HepG2 (cell line): ENCODE data around the gene GPR62. TPM values are rescaled to one million over a fixed set of nuclear protein-coding genes. Genes with fewer than 3 reads are reported as not detected.
A peak's percentile ranks its signal among the peaks of the same experiment; 100 is the strongest.

Source experiments
- AKAP8 ChIP-seq: sonication (generic); formaldehyde crosslinking; IDR thresholded peaks from 2 replicates; pipeline ENCODE4 v1.5.1; 2020; ENCODE audit warnings: mild to moderate bottlenecking, missing genetic modification reagents
- ARNTL ChIP-seq: sonication (generic); formaldehyde crosslinking; IDR thresholded peaks from 2 replicates; pipeline ENCODE4 v1.4.0; 2020; ENCODE audit warnings: mild to moderate bottlenecking, missing genetic modification reagents
- CBX1 ChIP-seq: IDR thresholded peaks from one replicate; pipeline ENCODE4 v1.6.1; 2016; ENCODE audit warnings: antibody characterized with exemption, low read depth
- CSRNP2 ChIP-seq: sonication (generic); formaldehyde crosslinking; conservative IDR thresholded peaks from 2 replicates; pipeline ENCODE4 v1.8.0; 2022; ENCODE audit warnings: low read depth, missing genetic modification reagents
- DRAP1 ChIP-seq: IDR thresholded peaks from 2 replicates; pipeline ENCODE4 v1.6.1; 2016; ENCODE audit warnings: missing genetic modification reagents, missing compliant biosample characterization
- FOSL1 ChIP-seq: sonication (generic); formaldehyde crosslinking; IDR thresholded peaks from 2 replicates; pipeline ENCODE4 v1.9.0; 2021; ENCODE audit warnings: missing genetic modification reagents, borderline replicate concordance
- FOXO1 ChIP-seq: sonication (generic); formaldehyde crosslinking; IDR thresholded peaks from 2 replicates; pipeline ENCODE4 v1.4.0; 2020; ENCODE audit warnings: missing genetic modification reagents
- GTF3A ChIP-seq: sonication (generic); formaldehyde crosslinking; conservative IDR thresholded peaks from 2 replicates; pipeline ENCODE4 v1.4.0; 2020; ENCODE audit warnings: mild to moderate bottlenecking, missing genetic modification reagents
- KDM2A ChIP-seq: sonication (generic); formaldehyde crosslinking; IDR thresholded peaks from 2 replicates; pipeline ENCODE4 v1.4.0; 2020; ENCODE audit warnings: low read depth, missing genetic modification reagents, borderline replicate concordance
- MLLT10 ChIP-seq: sonication (generic); formaldehyde crosslinking; IDR thresholded peaks from 2 replicates; pipeline ENCODE4 v1.4.0; 2020; ENCODE audit warnings: missing genetic modification reagents
- MXD3 ChIP-seq: IDR thresholded peaks from 2 replicates; pipeline ENCODE4 v1.6.1; 2016; ENCODE audit warnings: mild to moderate bottlenecking, missing biosample characterization, missing genetic modification reagents
- PREB ChIP-seq: sonication (generic); formaldehyde crosslinking; IDR thresholded peaks from 2 replicates; pipeline ENCODE4 v1.4.0; 2020; ENCODE audit warnings: missing genetic modification reagents
- SYNCRIP ChIP-seq: fragments of 200-400 bp; formaldehyde crosslinking; IDR thresholded peaks from 2 replicates; pipeline ENCODE4 v1.6.1; 2018; ENCODE audit warnings: mild to moderate bottlenecking, low read depth, low read length; ENCODE audit not compliant: insufficient read depth
- TARDBP ChIP-seq: sonication (generic); formaldehyde crosslinking; IDR thresholded peaks from 2 replicates; pipeline ENCODE4 v1.8.0; 2022; ENCODE audit warnings: mild to moderate bottlenecking, missing genetic modification reagents
- TMF1 ChIP-seq: sonication (generic); formaldehyde crosslinking; IDR thresholded peaks from 2 replicates; pipeline ENCODE4 v1.8.1; 2022; ENCODE audit warnings: low read depth, missing genetic modification reagents
- ZBTB26 ChIP-seq: IDR thresholded peaks from 2 replicates; pipeline ENCODE4 v1.6.1; 2016; ENCODE audit warnings: missing compliant biosample characterization, missing genetic modification reagents, borderline replicate concordance
- ZBTB7A ChIP-seq: sonication (generic); formaldehyde crosslinking; IDR thresholded peaks from 2 replicates; pipeline ENCODE4 v1.8.0; 2022; ENCODE audit warnings: mild to moderate bottlenecking, missing genetic modification reagents
- ZFP41 ChIP-seq: sonication (generic); formaldehyde crosslinking; IDR thresholded peaks from 2 replicates; pipeline ENCODE4 v1.4.0; 2020; ENCODE audit warnings: mild to moderate bottlenecking, missing genetic modification reagents, borderline replicate concordance
- ZGPAT ChIP-seq: IDR thresholded peaks from 2 replicates; pipeline ENCODE4 v1.6.1; 2016; ENCODE audit warnings: mild to moderate bottlenecking
- ZNF17 ChIP-seq: sonication (generic); formaldehyde crosslinking; IDR thresholded peaks from 2 replicates; pipeline ENCODE4 v1.5.0; 2020; ENCODE audit warnings: mild to moderate bottlenecking, missing genetic modification reagents
- ZNF282 ChIP-seq: fragments of 450-650 bp; IDR thresholded peaks from 2 replicates; pipeline ENCODE4 v1.6.1; 2018; ENCODE audit not compliant: partially characterized antibody
- ZNF362 ChIP-seq: sonication (generic); formaldehyde crosslinking; IDR thresholded peaks from 2 replicates; pipeline ENCODE4 v1.4.0; 2020; ENCODE audit warnings: missing genetic modification reagents, mild to moderate bottlenecking, borderline replicate concordance
- polyA plus RNA-seq, 8 experiments: library from polyadenylated mRNA; depleted of rRNA in 3 of 8; stranded (reverse) in 7 of 8; unstranded in 1 of 8; fragments of >200 nt; fragmentation: Illumina TruSeq in 4 of 8; extraction: Trizol in 4 of 8; gene quantifications; 2 replicates each; pipeline versions ENCODE4 v1.2.1 to v1.2.3, GENCODE V29; 2011 to 2016; ENCODE audit warnings: low read depth in 4 of 8, missing spikeins in 1 of 8, mixed read lengths in 1 of 8; ENCODE audit not compliant: insufficient read depth in 1 of 8
- total RNA-seq, 5 experiments: library from RNA; depleted of rRNA; stranded (reverse); fragments of >200 nt; fragmentation: Illumina TruSeq; extraction: Trizol; gene quantifications; 2 replicates each; pipeline ENCODE4 v1.2.3, GENCODE V29; 2016; ENCODE audit warnings: low read depth in 1 of 5

Gene GPR62
- total and polyA plus RNA-seq, 2 of the 13 experiments (the other 11 are each of a cell fraction or from before 2014, with no cell fraction given) = not detected

- TF ChIP-seq ZBTB26 (CRISPR knock-in tag) (peak; percentile 39), MLLT10 (CRISPR knock-in tag) (no peak), CBX1 (no peak), ZGPAT (CRISPR knock-in tag) (peak; percentile 93; the same call in 1 of the 2 replicates), AKAP8 (no peak; the same call in 1 of the 2 replicates), TARDBP (CRISPR knock-in tag) (peak; percentile 73), ZNF362 (CRISPR knock-in tag) (peak; percentile 66; the same call in 1 of the 2 replicates), ZNF282 (no peak), ARNTL (peak; percentile 99), SYNCRIP (no peak), CSRNP2 (CRISPR knock-in tag) (0 out of 2 replicates have a peak, but pooled peaks have one; percentile 11), FOSL1 (CRISPR knock-in tag) (no peak), KDM2A (CRISPR knock-in tag) (peak; percentile 76), GTF3A (peak; percentile 96), DRAP1 (peak; percentile 94), TMF1 (CRISPR knock-in tag) (peak; percentile 54), ZNF17 (CRISPR knock-in tag) (no peak), MXD3 (peak; percentile 74), ZFP41 (CRISPR knock-in tag) (0 out of 2 replicates have a peak, but pooled peaks have one; percentile 76), PREB (CRISPR knock-in tag) (no peak), FOXO1 (peak; percentile 68), ZBTB7A (no peak; the same call in none of the 2 replicates)
Observed at GRCh38 chr3:51982838-51983577, 27.8 kb downstream of the GPR62 start, which contains the start of gene ACY1 (continued).
